Measurements from ENCODE around the gene TM4SF18.

DNA sequence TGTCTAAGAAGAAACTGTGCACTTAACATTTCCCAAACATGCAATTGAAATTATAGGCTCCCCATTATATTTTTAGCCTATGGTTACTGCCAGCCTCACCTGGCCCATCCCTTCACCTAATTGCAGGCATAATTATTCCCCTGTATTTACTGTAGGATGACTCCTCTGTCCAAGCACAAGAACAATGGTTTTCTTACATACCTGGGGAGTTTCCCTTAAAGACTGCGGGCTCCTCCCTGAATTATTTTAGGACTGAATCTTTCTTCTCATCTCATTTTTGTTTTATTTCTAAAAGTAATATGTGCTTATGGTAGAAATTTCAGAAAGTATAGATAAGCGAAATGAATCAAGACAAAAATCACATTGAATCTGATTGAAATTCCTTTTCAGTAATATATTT, 32.6 kb upstream of the TM4SF18 start:
- TF ChIP-seq, protein P1, sequence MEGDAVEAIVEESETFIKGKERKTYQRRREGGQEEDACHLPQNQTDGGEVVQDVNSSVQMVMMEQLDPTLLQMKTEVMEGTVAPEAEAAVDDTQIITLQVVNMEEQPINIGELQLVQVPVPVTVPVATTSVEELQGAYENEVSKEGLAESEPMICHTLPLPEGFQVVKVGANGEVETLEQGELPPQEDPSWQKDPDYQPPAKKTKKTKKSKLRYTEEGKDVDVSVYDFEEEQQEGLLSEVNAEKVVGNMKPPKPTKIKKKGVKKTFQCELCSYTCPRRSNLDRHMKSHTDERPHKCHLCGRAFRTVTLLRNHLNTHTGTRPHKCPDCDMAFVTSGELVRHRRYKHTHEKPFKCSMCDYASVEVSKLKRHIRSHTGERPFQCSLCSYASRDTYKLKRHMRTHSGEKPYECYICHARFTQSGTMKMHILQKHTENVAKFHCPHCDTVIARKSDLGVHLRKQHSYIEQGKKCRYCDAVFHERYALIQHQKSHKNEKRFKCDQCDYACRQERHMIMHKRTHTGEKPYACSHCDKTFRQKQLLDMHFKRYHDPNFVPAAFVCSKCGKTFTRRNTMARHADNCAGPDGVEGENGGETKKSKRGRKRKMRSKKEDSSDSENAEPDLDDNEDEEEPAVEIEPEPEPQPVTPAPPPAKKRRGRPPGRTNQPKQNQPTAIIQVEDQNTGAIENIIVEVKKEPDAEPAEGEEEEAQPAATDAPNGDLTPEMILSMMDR (IDR thresholded peaks at IDR 0.05): no peak
- TF ChIP-seq POLR2A (IDR thresholded peaks at IDR 0.05): no peak

Data from uterus (tissue), 2 donors.